IMR-90 (cell line): ENCODE data around the gene CNTNAP1. TPM values are rescaled to one million over a fixed set of nuclear protein-coding genes. Genes with fewer than 3 reads are reported as not detected.

ENCODE experiments used
- ATAC-seq: fragments of 200-7000 bp; cut with Tn5 transposase; 2 replicates; pipeline ENCODE4 v1.9.1; 2020; ENCODE audit warnings: low read depth, mild to moderate bottlenecking, moderate library complexity
- BruUV-seq: library from RNA; stranded (reverse); fragments of 400-500 nt; replicated peaks from 2 replicates; lab custom pipeline; 2021; lab: Mats Ljungman, UMichigan
- CTCF ChIA-PET: fragments of 300-600 bp; formaldehyde crosslinking; extraction: SDS; loops from one replicate; lab custom pipeline; 2021; ENCODE audit warnings: antibody characterized with exemption; lab: Yijun Ruan, JAX
- POLR2A ChIA-PET: fragments of 300-600 bp; sonication (Branson Sonifier 250); formaldehyde crosslinking; loops from one replicate; lab custom pipeline; 2022; ENCODE audit warnings: antibody characterized with exemption; ENCODE audit not compliant: unreplicated experiment; lab: Charles Lee
- DNase-seq: peaks from one replicate; pipeline ENCODE4 v3.0.0; 2013
- H2AFZ ChIP-seq: replicated peaks from 2 replicates; pipeline ENCODE3; 2013; ENCODE audit warnings: low read length, mild to moderate bottlenecking; ENCODE audit not compliant: poor library complexity
- H2AK5ac ChIP-seq: 2 replicates; pipeline ENCODE4 v1.6.1; 2013; ENCODE audit warnings: low read depth, low read length, inconsistent platforms
- H2AK9ac ChIP-seq: replicated peaks from 2 replicates; pipeline ENCODE3; 2013; ENCODE audit warnings: mild to moderate bottlenecking, low read depth, low read length, moderate library complexity; ENCODE audit not compliant: poor library complexity
- H2BK120ac ChIP-seq: 2 replicates; pipeline ENCODE4 v1.6.1; 2013; ENCODE audit warnings: low read depth, low read length, inconsistent platforms
- H2BK15ac ChIP-seq: 3 replicates; pipeline ENCODE4 v1.6.1; 2013; ENCODE audit warnings: low read depth, low read length, inconsistent platforms
- H2BK20ac ChIP-seq: 2 replicates; pipeline ENCODE4 v1.6.1; 2013; ENCODE audit warnings: low read depth, mild to moderate bottlenecking, inconsistent platforms, low read length, moderate library complexity
- H2BK5ac ChIP-seq: 2 replicates; pipeline ENCODE4 v1.6.1; 2013; ENCODE audit warnings: mild to moderate bottlenecking, low read depth, low read length, inconsistent platforms; ENCODE audit not compliant: poor library complexity, severe bottlenecking
- H3K14ac ChIP-seq: replicated peaks from 2 replicates; pipeline ENCODE4 v1.6.1; 2013; ENCODE audit warnings: low read depth, low read length, inconsistent platforms
- H3K18ac ChIP-seq: 2 replicates; pipeline ENCODE4 v1.6.1; 2013; ENCODE audit warnings: low read depth, low read length, control low read depth
- H3K23ac ChIP-seq: 2 replicates; pipeline ENCODE4 v1.6.1; 2013; ENCODE audit warnings: low read depth, low read length, inconsistent platforms
- H3K27ac ChIP-seq: 2 replicates; pipeline ENCODE4 v1.5.1; 2013; ENCODE audit warnings: mild to moderate bottlenecking, control low read depth, low read length; ENCODE audit not compliant: insufficient read depth
- H3K27me3 ChIP-seq: 2 replicates; pipeline ENCODE4 v1.6.1; 2013; ENCODE audit warnings: low read length; ENCODE audit not compliant: control insufficient read depth, insufficient read depth
- H3K36me3 ChIP-seq: 2 replicates; pipeline ENCODE4 v1.6.1; 2013; ENCODE audit warnings: low read length, mixed read lengths; ENCODE audit not compliant: control insufficient read depth, insufficient read depth
- H3K4ac ChIP-seq: 2 replicates; pipeline ENCODE4 v1.6.1; 2013; ENCODE audit warnings: low read depth, low read length, inconsistent platforms
- H3K4me1 ChIP-seq: 2 replicates; pipeline ENCODE4 v1.6.1; 2013; ENCODE audit warnings: low read length, mixed read lengths; ENCODE audit not compliant: control insufficient read depth, insufficient read depth
- H3K4me2 ChIP-seq: 2 replicates; pipeline ENCODE4 v1.6.1; 2013; ENCODE audit warnings: low read depth, mild to moderate bottlenecking, control low read depth, low read length, moderate library complexity
- H3K4me3 ChIP-seq: 2 replicates; pipeline ENCODE4 v1.5.1; 2013; ENCODE audit warnings: low read depth, mild to moderate bottlenecking, control low read depth, low read length, moderate library complexity; ENCODE audit not compliant: insufficient read depth
- H3K56ac ChIP-seq: 2 replicates; pipeline ENCODE4 v1.6.1; 2013; ENCODE audit warnings: low read length, inconsistent platforms; ENCODE audit not compliant: insufficient read depth; ENCODE audit errors: extremely low read depth
- H3K79me1 ChIP-seq, 2 experiments: 2 replicates each; pipeline ENCODE4 v1.6.1; 2013; ENCODE audit warnings: low read length in 2 of 2, inconsistent platforms in 1 of 2, low read depth in 1 of 2
- H3K9ac ChIP-seq: 2 replicates; pipeline ENCODE4 v1.6.1; 2013; ENCODE audit warnings: low read depth, low read length, control low read depth
- H3K9me1 ChIP-seq: 2 replicates; pipeline ENCODE4 v1.6.1; 2013; ENCODE audit warnings: low read length, inconsistent platforms; ENCODE audit not compliant: insufficient read depth
- H3K9me3 ChIP-seq: 2 replicates; pipeline ENCODE4 v1.6.1; 2013; ENCODE audit warnings: low read length; ENCODE audit not compliant: control insufficient read depth, insufficient read depth
- H4K20me1 ChIP-seq: 2 replicates; pipeline ENCODE4 v1.6.1; 2013; ENCODE audit warnings: low read length, inconsistent platforms; ENCODE audit not compliant: insufficient read depth
- H4K5ac ChIP-seq: 2 replicates; pipeline ENCODE4 v1.6.1; 2013; ENCODE audit warnings: mild to moderate bottlenecking, low read depth, low read length, control low read depth
- H4K8ac ChIP-seq, 2 experiments: 2 replicates each; pipeline ENCODE4 v1.6.1; 2013; ENCODE audit warnings: low read depth in 2 of 2, low read length in 2 of 2, control low read depth in 1 of 2, inconsistent platforms in 1 of 2
- H4K91ac ChIP-seq: 2 replicates; pipeline ENCODE4 v1.6.1; 2013; ENCODE audit warnings: low read depth, low read length, inconsistent platforms; ENCODE audit not compliant: insufficient read depth
- BHLHE40 ChIP-seq: fragments of 150-350 bp; IDR thresholded peaks from 2 replicates; pipeline ENCODE4 v1.6.1; 2016; ENCODE audit warnings: mild to moderate bottlenecking, low read depth, low read length
- MAFK ChIP-seq: IDR thresholded peaks from 2 replicates; pipeline ENCODE4 v1.6.1; 2012; ENCODE audit warnings: low read depth, low read length, improper control_type of control experiment
- MAZ ChIP-seq: IDR thresholded peaks from 2 replicates; pipeline ENCODE4 v1.6.1; 2012; ENCODE audit warnings: low read depth, mild to moderate bottlenecking, low read length, improper control_type of control experiment, moderate library complexity, borderline replicate concordance
- MXI1 ChIP-seq: IDR thresholded peaks from 2 replicates; pipeline ENCODE4 v1.6.1; 2012; ENCODE audit warnings: low read depth, mild to moderate bottlenecking, low read length, moderate library complexity, borderline replicate concordance
- POLR2A ChIP-seq: IDR thresholded peaks from 2 replicates; pipeline ENCODE4 v1.6.1; 2012; ENCODE audit warnings: mild to moderate bottlenecking, low read depth, low read length
- RFX5 ChIP-seq: IDR thresholded peaks from 2 replicates; pipeline ENCODE4 v1.8.0; 2012; ENCODE audit warnings: low read depth, mild to moderate bottlenecking, low read length, moderate library complexity
- WGBS, 2 experiments: methylation state at CpG; one replicate each; pipeline versions ENCODE4 v1.1.5 to v1.1.7; 2013; ENCODE audit warnings: missing lambda C conversion rate in 2 of 2; ENCODE audit not compliant: insufficient read length in 1 of 2; ENCODE audit errors: extremely low coverage in 2 of 2; 5-methylcytosine and 5-hydroxymethylcytosine counted together
- dilution Hi-C: fragments of 300-500 bp; cut with HindIII; formaldehyde crosslinking; loops from one replicate; pipeline ENCODE4 v1.14.3; 2018; ENCODE audit warnings: low sequenced_read_pairs; ENCODE audit not compliant: unreplicated experiment
- in situ Hi-C: fragments of 300-500 bp; cut with MboI; formaldehyde crosslinking; loops from 3 replicates; pipeline ENCODE4 v1.14.3; 2019; ENCODE audit warnings: low sequenced_read_pairs, inconsistent platforms, mixed read lengths
- intact Hi-C: fragments of 100-400 bp; cut with micrococcal nuclease; formaldehyde crosslinking; loops from 2 replicates; pipeline ENCODE4 v1.10.0; 2022
- polyA plus RNA-seq, 3 experiments: library from polyadenylated mRNA; depleted of rRNA; stranded (reverse); fragments of >200 nt; gene quantifications; 2 replicates each; pipeline ENCODE4 v1.2.3, GENCODE V29; 2012; ENCODE audit warnings: low replicate concordance in 1 of 3
- total RNA-seq: library from RNA; depleted of rRNA; stranded (reverse); fragments of >200 nt; gene quantifications from 2 replicates; pipeline ENCODE4 v1.2.3, GENCODE V29; 2012

The CNTNAP1 gene
- total and polyA plus RNA-seq, 2 of the 4 experiments (the other 2 are of a cell fraction), result 12.2 to 72.2 TPM

DNA sequence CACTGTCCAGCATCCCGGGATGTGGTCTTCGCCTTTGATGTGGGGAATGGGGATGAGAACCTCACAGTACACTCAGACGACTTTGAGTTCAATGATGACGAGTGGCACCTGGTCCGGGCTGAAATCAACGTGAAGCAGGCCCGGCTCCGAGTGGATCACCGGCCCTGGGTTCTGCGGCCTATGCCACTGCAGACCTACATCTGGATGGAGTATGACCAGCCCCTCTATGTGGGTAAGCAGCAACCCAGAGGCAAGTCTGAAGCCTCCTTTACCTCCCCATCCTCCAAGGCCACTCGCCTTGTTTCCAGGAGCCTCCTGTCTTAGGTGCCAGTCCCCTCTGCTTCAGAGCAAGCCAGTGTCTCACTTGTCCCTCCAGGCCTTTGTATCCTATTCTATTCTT, 10.2 kb downstream of the CNTNAP1 start:
- no peak overlapping the region for H2AK5ac ChIP-seq
- no peaks in the 10 kb centered on the region for H4K20me1 ChIP-seq
- DNase-seq, result no peak
- H3K27me3 ChIP-seq, result no peaks in the 10 kb centered on the region
- no peak overlapping the region for H4K8ac ChIP-seq
- ChIA-PET POLR2A (no interaction called here), CTCF (no interaction called here)
- H3K9me3 ChIP-seq, result no peaks in the 10 kb centered on the region
- H3K36me3 ChIP-seq, result peaks cover 64% of the 10 kb centered on the region
- no peak overlapping the region for H3K23ac ChIP-seq
- no peak for ATAC-seq
- no peak overlapping the region for H3K9ac ChIP-seq
- no peaks in the 10 kb centered on the region for H3K79me1 ChIP-seq
- no peak overlapping the region for H3K27ac ChIP-seq
- H4K5ac ChIP-seq, result no peak overlapping the region
- peaks cover 5% of the 10 kb centered on the region for H3K9me1 ChIP-seq
- intact Hi-C loops (no loop called here), in situ Hi-C loops (loop anchor here (25.0 kb wide), 1 partner anchor 620 kb away; no protein-coding TSS in a partner anchor), dilution Hi-C loops (no loop called here)
- H2BK5ac ChIP-seq, result no peak overlapping the region
- H2BK20ac ChIP-seq, result no peak overlapping the region
- no peak overlapping the region for H3K4ac ChIP-seq
- H3K4me2 ChIP-seq, result no peak overlapping the region
- H3K56ac ChIP-seq, result no peak overlapping the region
- H2BK15ac ChIP-seq, result no peak overlapping the region
- WGBS, 2 experiments, result 83% methylated on average over 1 of the region's 11 CpGs; no CpG with 5 or more reads in 1 of the 2 experiments
- no peak overlapping the region for H4K91ac ChIP-seq
- H2AK9ac ChIP-seq, result no peak overlapping the region
- H2AFZ ChIP-seq, result no peak overlapping the region
- no peak overlapping the region for H3K4me3 ChIP-seq
- BruUV-seq, result no TSS peak
- H2BK120ac ChIP-seq, result no peak overlapping the region
- H3K14ac ChIP-seq, result no peak overlapping the region
- no peaks in the 10 kb centered on the region for H3K4me1 ChIP-seq
- no peak overlapping the region for H3K18ac ChIP-seq
- TF ChIP-seq MAFK (no peak), POLR2A (no peak), MAZ (no peak), BHLHE40 (no peak), MXI1 (no peak), RFX5 (no peak)
